ENCODE measurements around the gene GABARAP. TPM values are rescaled to one million over a fixed set of nuclear protein-coding genes. Genes with fewer than 3 reads are reported as not detected.
A peak's percentile ranks its signal among the peaks of the same experiment; 100 is the strongest.

GABARAP gene
- 271 to 416 TPM (median 391 TPM) in 3 replicates for polyA plus RNA-seq
- polyA plus RNA-seq (2011; ENCODE audit: low read depth) = 120 TPM
- polyA plus RNA-seq (2011; cell fraction: cytosol; rRNA removed) = 578 and 682 TPM in 2 replicates
- polyA plus RNA-seq (2011; cell fraction: nucleus; rRNA removed) = 185 and 186 TPM in 2 replicates
- 266 and 545 TPM in 2 replicates for polyA plus RNA-seq (2012; ENCODE audit: low replicate concordance)
- 235 to 333 TPM (median 240 TPM) in 3 replicates for polyA minus RNA-seq
- polyA minus RNA-seq (2011; cell fraction: cytosol; rRNA and poly(A)+ RNA removed) = 161 TPM
- polyA minus RNA-seq (2011; cell fraction: nucleus; rRNA and poly(A)+ RNA removed) = 27.8 and 46.5 TPM in 2 replicates

GRCh38 chr17:7241783-7242716, at the start of gene GABARAP:
GABARAP (minus strand) TSS chr17:7242449; CDS start chr17:7242330, 119 bp downstream.
- peaks cover 22 to 24% of the 10 kb centered on the region in 2 experiments for H3K36me3 ChIP-seq (ENCODE audit: control insufficient read depth in 2 of 2, extremely low read depth in 1 of 2, insufficient read depth in 2 of 2, low read length in 2 of 2)
- peak within 1 kb of the TSS; percentile 96 for H3K9ac ChIP-seq (ENCODE audit: control insufficient read depth, extremely low read depth, insufficient read depth, low read length)
- dilution Hi-C loops (cut with MboI; ENCODE audit: extremely low pct_ligation_motif_present, low sequenced_read_pairs) = no loop called here
- H4K20me1 ChIP-seq (ENCODE audit: control insufficient read depth, extremely low read depth, insufficient read depth, low read length) = no peaks in the 10 kb centered on the region
- H3K4me3 ChIP-seq (ENCODE audit: control insufficient read depth in 2 of 3, extremely low read depth in 1 of 3, insufficient read depth in 2 of 3, low read depth in 1 of 3, low read length in 3 of 3) = peak within 1 kb of the TSS; percentile 68 to 90 (median 69)
- H3K27ac ChIP-seq (ENCODE audit: control insufficient read depth, insufficient read depth, low read length) = peak within 1 kb of the TSS; percentile 99
- peaks cover 31% of the 10 kb centered on the region for H3K79me2 ChIP-seq (ENCODE audit: control insufficient read depth, insufficient read depth, low read length)
- H3K9me3 ChIP-seq (ENCODE audit: control insufficient read depth, low read depth, low read length) = no peaks in the 10 kb centered on the region
- TF ChIP-seq EZH2 (IDR thresholded peaks at IDR 0.05; ENCODE audit: low read length) = no peak
- peak in 1 of 3 experiments; percentile 1 for TF ChIP-seq CTCF (optimal IDR thresholded peaks at IDR 0.05 in 1 of 3, IDR thresholded peaks at IDR 0.05 in 1 of 3, conservative IDR thresholded peaks at IDR 0.05 in 1 of 3; ENCODE audit: extremely low read depth in 1 of 3, insufficient read depth in 2 of 3, low read length in 3 of 3)
- FAIRE-seq = peak; percentile 26
- H3K4me2 ChIP-seq (ENCODE audit: control insufficient read depth, extremely low read depth, insufficient read depth, low read depth, low read length) = peak within 1 kb of the TSS; percentile 95
- peaks cover 25% of the 10 kb centered on the region for H3K4me1 ChIP-seq (ENCODE audit: control insufficient read depth, extremely low read depth, insufficient read depth, low read length)
- no peaks in the 10 kb centered on the region for H3K27me3 ChIP-seq (ENCODE audit: control insufficient read depth, extremely low read depth, insufficient read depth, low read length)
- peak within 1 kb of the TSS; percentile 72 for H2AFZ ChIP-seq (ENCODE audit: control insufficient read depth, low read length)
- H3K9me1 ChIP-seq (ENCODE audit: control insufficient read depth, extremely low read depth, insufficient read depth, low read length) = no peaks in the 10 kb centered on the region
- no peak for DNase-seq (ENCODE audit: low read depth, low spot score)

- no peak overlapping the region for H3K27ac ChIP-seq (ENCODE audit: control insufficient read depth, insufficient read depth, low read length)
- H4K20me1 ChIP-seq (ENCODE audit: control insufficient read depth, extremely low read depth, insufficient read depth, low read length) = peaks cover 2% of the 10 kb centered on the region
- dilution Hi-C loops (cut with MboI; ENCODE audit: extremely low pct_ligation_motif_present, low sequenced_read_pairs) = no loop called here
- no peak for TF ChIP-seq CTCF (optimal IDR thresholded peaks at IDR 0.05 in 1 of 3, IDR thresholded peaks at IDR 0.05 in 1 of 3, conservative IDR thresholded peaks at IDR 0.05 in 1 of 3; ENCODE audit: extremely low read depth in 1 of 3, insufficient read depth in 2 of 3, low read length in 3 of 3)
- no peak for TF ChIP-seq EZH2 (IDR thresholded peaks at IDR 0.05; ENCODE audit: low read length)
- peaks cover 48% of the 10 kb centered on the region for H3K27me3 ChIP-seq (ENCODE audit: control insufficient read depth, extremely low read depth, insufficient read depth, low read length)
- H2AFZ ChIP-seq (ENCODE audit: control insufficient read depth, low read length) = no peak overlapping the region
- H3K36me3 ChIP-seq (ENCODE audit: control insufficient read depth in 2 of 2, extremely low read depth in 1 of 2, insufficient read depth in 2 of 2, low read length in 2 of 2) = no peaks in the 10 kb centered on the region
- no peaks in the 10 kb centered on the region for H3K79me2 ChIP-seq (ENCODE audit: control insufficient read depth, insufficient read depth, low read length)
- no peak for FAIRE-seq
- H3K4me2 ChIP-seq (ENCODE audit: control insufficient read depth, extremely low read depth, insufficient read depth, low read depth, low read length) = no peak overlapping the region
- no peaks in the 10 kb centered on the region for H3K9me1 ChIP-seq (ENCODE audit: control insufficient read depth, extremely low read depth, insufficient read depth, low read length)
- peaks cover 14% of the 10 kb centered on the region for H3K4me1 ChIP-seq (ENCODE audit: control insufficient read depth, extremely low read depth, insufficient read depth, low read length)
- no peaks in the 10 kb centered on the region for H3K9me3 ChIP-seq (ENCODE audit: control insufficient read depth, low read depth, low read length)
- DNase-seq (ENCODE audit: low read depth, low spot score) = no peak
- no peak overlapping the region for H3K4me3 ChIP-seq (ENCODE audit: control insufficient read depth in 2 of 3, extremely low read depth in 1 of 3, insufficient read depth in 2 of 3, low read depth in 1 of 3, low read length in 3 of 3)
- H3K9ac ChIP-seq (ENCODE audit: control insufficient read depth, extremely low read depth, insufficient read depth, low read length) = no peak overlapping the region
These were observed 48.4 kb upstream of the GABARAP start for GRCh38 chr17:7290685-7291084.
